Muscle layer of duodenum (tissue), 2 donors: ENCODE data around the gene AANAT.
A peak's percentile ranks its signal among the peaks of the same experiment; 100 is the strongest.

Experiments
- H3K27ac ChIP-seq: one replicate; pipeline ENCODE4 v1.7.0; 2013; ENCODE audit warnings: mild to moderate bottlenecking, low read length
- H3K27me3 ChIP-seq: one replicate; pipeline ENCODE4 v1.7.0; 2013; ENCODE audit warnings: low read depth, mild to moderate bottlenecking, control low read depth, low read length
- H3K36me3 ChIP-seq, 2 donors: one replicate each; pipeline ENCODE4 v1.7.0; 2013; ENCODE audit warnings: low read length in 2 of 2, control low read depth in 1 of 2, mild to moderate bottlenecking in 1 of 2; ENCODE audit not compliant: insufficient read depth in 2 of 2, control insufficient read depth in 1 of 2
- H3K4me1 ChIP-seq, 2 donors: one replicate each; pipeline ENCODE4 v1.7.0; 2013; ENCODE audit warnings: low read length in 2 of 2, mild to moderate bottlenecking in 2 of 2, control low read depth in 1 of 2, moderate library complexity in 1 of 2; ENCODE audit not compliant: insufficient read depth in 2 of 2, control insufficient read depth in 1 of 2
- H3K4me3 ChIP-seq, 2 donors: one replicate each; pipeline ENCODE4 v1.7.0; 2013; ENCODE audit warnings: low read length in 2 of 2, low read depth in 1 of 2, mild to moderate bottlenecking in 1 of 2
- H3K9me3 ChIP-seq, 2 donors: one replicate each; pipeline ENCODE4 v1.7.0; 2013; ENCODE audit warnings: low read length in 2 of 2, control low read depth in 1 of 2, mild to moderate bottlenecking in 1 of 2; ENCODE audit not compliant: control insufficient read depth in 1 of 2
- donor health status: healthy.

The AANAT gene

DNA sequence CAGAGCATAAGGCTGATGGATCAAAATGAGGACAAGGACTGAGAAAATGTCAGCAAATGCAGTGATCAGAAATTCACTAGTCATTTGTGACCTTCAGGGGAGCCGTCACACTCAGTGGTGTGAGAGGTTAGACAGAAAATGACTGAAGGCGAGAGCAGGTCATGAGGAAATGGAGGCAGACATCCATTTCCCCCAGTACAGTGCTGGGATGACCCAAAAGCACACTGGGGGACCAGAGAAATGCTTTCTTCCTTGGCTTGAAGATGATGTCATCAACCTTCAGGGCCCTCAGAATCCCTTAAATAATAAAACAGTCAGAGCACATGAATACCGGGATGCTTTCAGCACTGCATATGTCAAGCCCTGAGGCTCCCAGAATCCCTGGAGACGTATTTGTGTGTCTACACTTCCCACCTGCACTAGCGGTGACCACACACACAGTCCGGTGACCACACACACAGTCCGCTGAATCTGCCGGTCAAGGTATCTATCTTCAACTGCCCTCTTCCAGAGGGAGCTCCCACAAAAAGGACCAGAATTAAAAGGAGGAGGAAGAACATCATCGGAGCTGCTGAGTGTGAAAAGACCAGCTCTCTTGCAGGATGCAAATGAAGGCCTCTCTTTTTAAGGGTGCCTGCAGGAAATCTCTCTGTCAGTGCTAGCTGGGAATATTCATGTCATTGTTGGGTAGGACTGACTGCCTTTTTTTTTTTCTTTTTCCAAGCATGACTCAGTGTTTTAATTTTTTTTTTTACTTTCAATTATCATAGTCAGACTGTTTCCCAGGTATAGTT lies 22.7 kb upstream of the AANAT start:
- Histone ChIP-seq H3K4me3 (no peak overlapping the region), H3K9me3 (no peaks in the 10 kb centered on the region), H3K27me3 (no peaks in the 10 kb centered on the region), H3K36me3 (no peaks in the 10 kb centered on the region), H3K4me1 (peaks cover 8 to 18% of the 10 kb centered on the region in 2 donors), H3K27ac (no peak overlapping the region)

- Histone ChIP-seq H3K36me3 (no peaks in the 10 kb centered on the region), H3K4me1 (peaks cover 8 to 18% of the 10 kb centered on the region in 2 donors), H3K4me3 (no peak overlapping the region), H3K9me3 (no peaks in the 10 kb centered on the region), H3K27me3 (no peaks in the 10 kb centered on the region), H3K27ac (no peak overlapping the region)
Measured at GRCh38 chr17:76445697-76446448, 21.5 kb upstream of the AANAT start.

GRCh38 chr17:76446449-76447231 lies 20.8 kb upstream of the AANAT start:
- H3K4me1 ChIP-seq = peaks cover 8 to 20% of the 10 kb centered on the region in 2 donors

DNA sequence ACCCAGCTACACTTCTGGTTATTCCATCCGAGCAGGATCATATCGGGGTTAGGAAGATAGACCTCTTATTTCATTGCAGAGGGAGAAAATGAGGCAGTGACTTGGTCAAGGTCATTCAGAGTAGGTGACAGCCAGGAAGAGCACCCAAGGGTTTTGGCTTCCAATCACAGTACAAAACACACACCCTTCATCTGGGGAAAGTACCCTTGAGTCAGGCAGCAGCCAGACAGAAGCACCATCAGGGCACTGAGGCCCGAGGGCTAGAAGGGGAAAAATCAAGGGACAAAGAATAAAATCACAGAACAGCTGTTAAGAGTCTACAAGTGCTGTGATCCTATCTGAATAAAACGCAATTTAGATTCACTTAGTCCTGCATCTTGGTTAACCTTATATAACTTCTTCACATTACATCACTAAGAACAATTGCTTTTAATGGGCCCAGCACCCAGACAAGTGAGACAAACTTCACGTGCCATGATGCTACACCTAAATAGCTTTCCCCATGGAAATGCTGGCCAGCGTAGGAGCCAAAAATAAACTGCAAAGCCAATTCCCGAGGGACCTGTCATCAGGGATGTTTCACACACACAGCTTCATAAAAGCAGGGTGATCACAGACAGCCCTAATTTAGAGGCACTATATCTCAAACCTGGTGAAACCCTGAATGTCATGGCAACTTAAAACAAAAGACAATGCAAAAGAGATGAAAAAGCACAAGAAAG lies 19.3 kb upstream of the AANAT start:
- Histone ChIP-seq H3K27me3 (no peaks in the 10 kb centered on the region), H3K4me1 (peaks cover 11 to 29% of the 10 kb centered on the region in 2 donors), H3K27ac (no peak overlapping the region), H3K9me3 (no peaks in the 10 kb centered on the region), H3K4me3 (no peak overlapping the region), H3K36me3 (no peaks in the 10 kb centered on the region)

More at GRCh38 chr17:76446449-76447231, 20.8 kb upstream of the AANAT start:
- H3K36me3 ChIP-seq = no peaks in the 10 kb centered on the region
- H3K27ac ChIP-seq = peak overlapping the region; percentile 9
- H3K4me3 ChIP-seq = no peak overlapping the region
- no peaks in the 10 kb centered on the region for H3K9me3 ChIP-seq
- no peaks in the 10 kb centered on the region for H3K27me3 ChIP-seq

GRCh38 chr17:76449126-76449525 lies 18.3 kb upstream of the AANAT start:
- Histone ChIP-seq H3K4me1 (peaks cover 11 to 29% of the 10 kb centered on the region in 2 donors), H3K4me3 (no peak overlapping the region), H3K27me3 (no peaks in the 10 kb centered on the region), H3K27ac (no peak overlapping the region), H3K9me3 (no peaks in the 10 kb centered on the region), H3K36me3 (no peaks in the 10 kb centered on the region)

DNA sequence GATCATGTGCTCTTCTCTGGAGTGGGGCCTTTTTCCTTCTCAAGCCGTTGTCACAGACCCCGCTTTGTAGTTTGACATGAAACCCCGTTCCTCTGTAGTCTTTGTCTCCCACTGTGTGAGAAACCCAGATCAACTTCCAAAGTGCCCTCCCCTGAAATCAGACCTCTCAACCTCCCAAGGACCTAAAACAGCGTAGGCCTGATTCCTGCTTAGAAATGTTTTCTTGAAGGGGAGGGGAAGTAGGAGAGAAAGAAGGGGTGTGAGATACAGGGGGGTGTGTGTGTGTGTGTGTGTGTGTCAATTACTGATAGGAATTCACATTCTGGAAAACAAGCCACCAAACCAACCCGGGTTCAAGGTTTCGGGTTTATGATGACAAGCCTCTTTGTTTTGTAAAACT lies 15.9 kb upstream of the AANAT start:
- no peaks in the 10 kb centered on the region for H3K36me3 ChIP-seq
- no peaks in the 10 kb centered on the region for H3K27me3 ChIP-seq
- peak overlapping the region in 1 of 2 donors; percentile 59 for H3K4me3 ChIP-seq
- no peak overlapping the region for H3K27ac ChIP-seq
- H3K4me1 ChIP-seq = peaks cover 10 to 25% of the 10 kb centered on the region in 2 donors
- H3K9me3 ChIP-seq = no peaks in the 10 kb centered on the region

- no peaks in the 10 kb centered on the region for H3K27me3 ChIP-seq
- H3K4me1 ChIP-seq = peaks cover 4 to 18% of the 10 kb centered on the region in 2 donors
- no peaks in the 10 kb centered on the region for H3K9me3 ChIP-seq
- H3K27ac ChIP-seq = no peak overlapping the region
- H3K4me3 ChIP-seq = peak overlapping the region; percentile 59 to 84
- H3K36me3 ChIP-seq = no peaks in the 10 kb centered on the region
Measured at GRCh38 chr17:76452127-76452659, 15.2 kb upstream of the AANAT start.

- peaks cover 3 to 12% of the 10 kb centered on the region in 2 donors for H3K4me1 ChIP-seq
- no peak within 1 kb of the TSS for H3K27ac ChIP-seq
- H3K4me3 ChIP-seq = peak within 1 kb of the TSS; percentile 59 to 84
Measured at GRCh38 chr17:76452660-76453430, 14.6 kb upstream of the AANAT start, which contains the start of gene UBE2O. Gene UBE2O, minus strand, starts transcription at chr17:76453152. Its CDS starts 11 bp downstream, at chr17:76453141.

DNA sequence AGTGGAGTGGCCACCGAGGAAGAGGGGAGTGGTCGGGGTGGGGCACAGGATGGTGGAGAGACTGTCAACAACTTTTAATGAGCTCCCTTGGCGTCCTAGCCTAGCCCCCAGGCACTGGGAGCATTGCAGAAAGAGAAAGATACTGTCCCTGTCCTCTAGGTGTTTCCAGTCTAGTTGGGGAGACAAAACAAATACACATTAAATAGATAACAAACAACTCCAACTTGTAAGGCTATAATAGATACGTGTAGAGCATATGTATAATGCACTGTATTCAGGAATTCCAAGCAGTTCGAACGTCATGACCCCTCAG lies 14.0 kb upstream of the AANAT start:
- H3K27ac ChIP-seq = no peak overlapping the region
- peak overlapping the region in 1 of 2 donors; percentile 84 for H3K4me3 ChIP-seq

More at GRCh38 chr17:76452660-76453430, 14.6 kb upstream of the AANAT start, which contains the start of gene UBE2O:
- H3K9me3 ChIP-seq = no peaks in the 10 kb centered on the region
- H3K36me3 ChIP-seq = no peaks in the 10 kb centered on the region
- H3K27me3 ChIP-seq = no peaks in the 10 kb centered on the region

More for the DNA sequence above, 14.0 kb upstream of the AANAT start:
- no peaks in the 10 kb centered on the region for H3K36me3 ChIP-seq
- peaks cover 3 to 11% of the 10 kb centered on the region in 2 donors for H3K4me1 ChIP-seq
- H3K27me3 ChIP-seq = no peaks in the 10 kb centered on the region
- no peaks in the 10 kb centered on the region for H3K9me3 ChIP-seq
